ENCODE results near the gene C15orf39. TPM values are rescaled to one million over a fixed set of nuclear protein-coding genes. Genes with fewer than 3 reads are reported as not detected.

C15orf39 gene
- total RNA-seq, 1 donor from 2014 or later, result 132 TPM

DNA sequence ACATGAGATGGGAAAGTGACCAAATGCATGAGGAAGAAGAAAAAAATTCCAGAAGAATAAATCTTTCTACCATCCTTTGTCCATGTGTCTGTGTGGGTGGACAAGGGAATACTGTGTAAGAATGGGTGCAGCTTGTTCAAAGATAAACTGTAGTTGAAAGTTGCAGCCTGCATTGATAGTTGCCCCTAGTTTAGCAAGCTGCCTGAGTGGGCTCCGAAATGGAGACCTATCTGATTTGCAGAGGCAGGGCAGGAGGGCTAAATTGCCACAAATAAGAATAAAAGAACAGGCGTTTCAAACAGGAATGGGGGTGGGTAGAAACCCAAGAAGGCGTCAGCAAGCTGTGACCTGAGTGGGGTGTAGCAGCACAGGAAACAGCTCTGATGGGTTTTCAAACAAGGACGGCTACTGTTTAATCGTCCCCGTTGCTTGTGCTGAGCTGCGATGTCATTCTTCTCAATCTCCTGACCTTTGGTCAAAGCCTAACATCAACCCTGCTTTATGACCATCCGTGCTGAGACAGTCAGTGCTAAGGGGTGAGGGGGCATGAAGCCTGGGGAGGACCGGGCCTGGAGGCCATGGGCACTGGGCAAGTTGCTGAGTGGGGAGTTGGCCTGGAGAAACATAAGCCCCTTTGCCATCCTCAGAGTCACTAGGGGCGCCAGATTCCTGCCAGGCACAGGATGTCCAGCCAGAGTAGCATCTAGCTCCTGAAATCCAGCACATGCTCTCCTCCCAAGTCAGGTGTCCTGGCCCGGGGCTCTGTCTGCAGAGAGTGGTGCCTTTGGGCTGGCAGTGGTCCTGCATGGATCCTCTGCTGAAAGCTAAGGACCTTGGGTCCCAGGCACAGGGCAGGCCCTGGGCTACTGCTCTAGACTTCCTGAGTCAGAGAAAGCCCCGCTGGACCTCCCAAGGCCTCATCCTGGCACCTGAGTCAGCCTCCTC lies 19.2 kb upstream of the C15orf39 start:
- peaks cover 9% of the 10 kb centered on the region for H3K27me3 Mint-ChIP-seq (ENCODE audit: unreplicated experiment)
- no peak for TF ChIP-seq CTCF (IDR thresholded peaks at IDR 0.05; ENCODE audit: unreplicated experiment)
- DNase-seq (ENCODE audit: low spot score), result no peak
- no peak overlapping the region for H3K27ac Mint-ChIP-seq (ENCODE audit: unreplicated experiment)
- no peaks in the 10 kb centered on the region for H3K36me3 Mint-ChIP-seq (ENCODE audit: low read depth, unreplicated experiment)
- H3K4me1 Mint-ChIP-seq (ENCODE audit: unreplicated experiment), result peaks cover 17% of the 10 kb centered on the region
- H3K4me3 Mint-ChIP-seq (ENCODE audit: unreplicated experiment), result no peak overlapping the region
- H3K9me3 Mint-ChIP-seq (ENCODE audit: unreplicated experiment), result no peaks in the 10 kb centered on the region

GRCh38 chr15:75185271-75186029 lies 16.2 kb upstream of the C15orf39 start:
- Mint-ChIP-seq H3K27ac (ENCODE audit: unreplicated experiment) (no peak overlapping the region), H3K27me3 (ENCODE audit: unreplicated experiment) (peaks cover 12% of the 10 kb centered on the region), H3K4me3 (ENCODE audit: unreplicated experiment) (no peak overlapping the region)

DNA sequence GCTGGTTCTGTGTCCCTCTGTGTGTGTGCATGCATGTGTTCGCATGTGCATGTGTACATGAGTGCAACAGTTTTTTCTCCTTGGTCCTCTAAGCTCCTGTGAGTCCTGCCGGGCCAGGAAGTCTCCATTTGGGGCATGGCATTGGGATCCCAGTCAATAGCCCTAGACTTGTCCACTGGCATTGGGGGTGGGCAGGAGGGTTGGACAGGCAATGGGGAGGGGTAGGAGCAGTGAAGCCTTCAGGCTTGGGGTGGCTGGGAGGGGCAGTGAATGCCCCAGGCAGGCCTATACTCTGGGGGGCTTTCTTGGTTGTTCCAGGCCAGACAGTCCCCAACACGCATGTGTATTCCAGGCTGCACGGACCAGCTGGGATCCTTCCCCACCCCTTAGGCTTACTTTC lies 15.6 kb upstream of the C15orf39 start:
- TF ChIP-seq CTCF (IDR thresholded peaks at IDR 0.05; ENCODE audit: unreplicated experiment), result no peak
- peaks cover 8% of the 10 kb centered on the region for H3K4me1 Mint-ChIP-seq (ENCODE audit: unreplicated experiment)
- no peak for DNase-seq (ENCODE audit: low spot score)
- H3K27me3 Mint-ChIP-seq (ENCODE audit: unreplicated experiment), result peaks cover 12% of the 10 kb centered on the region
- H3K4me3 Mint-ChIP-seq (ENCODE audit: unreplicated experiment), result no peak overlapping the region
- no peak overlapping the region for H3K27ac Mint-ChIP-seq (ENCODE audit: unreplicated experiment)
- H3K9me3 Mint-ChIP-seq (ENCODE audit: unreplicated experiment), result peaks cover 8% of the 10 kb centered on the region
- peaks cover 7% of the 10 kb centered on the region for H3K36me3 Mint-ChIP-seq (ENCODE audit: low read depth, unreplicated experiment)

More at GRCh38 chr15:75185271-75186029, 16.2 kb upstream of the C15orf39 start:
- Mint-ChIP-seq H3K9me3 (ENCODE audit: unreplicated experiment) (peaks cover 6% of the 10 kb centered on the region), H3K36me3 (ENCODE audit: low read depth, unreplicated experiment) (peaks cover 7% of the 10 kb centered on the region), H3K4me1 (ENCODE audit: unreplicated experiment) (peaks cover 8% of the 10 kb centered on the region)
- no peak for TF ChIP-seq CTCF (IDR thresholded peaks at IDR 0.05; ENCODE audit: unreplicated experiment)
- DNase-seq (ENCODE audit: low spot score), result no peak

DNA sequence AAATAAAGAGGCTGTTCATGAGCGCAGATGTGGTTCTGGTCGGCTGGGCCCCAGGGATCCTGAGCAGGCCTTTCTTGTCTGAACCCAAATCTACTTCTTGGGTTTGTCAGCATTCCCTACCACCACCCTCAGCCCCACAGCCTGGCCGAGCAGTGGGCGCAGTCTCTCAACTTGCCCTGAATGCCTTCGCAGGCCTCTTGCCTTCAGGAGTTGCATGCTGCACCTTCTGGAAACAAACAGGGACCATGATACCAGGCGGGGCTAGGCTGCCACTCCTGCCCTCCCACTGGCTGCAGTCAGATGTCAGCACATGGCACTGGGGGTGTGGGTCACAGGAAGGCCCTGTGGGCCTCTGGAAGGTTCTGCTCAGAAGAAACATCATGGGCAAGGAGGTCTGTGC lies 13.2 kb upstream of the C15orf39 start:
- no peak overlapping the region for H3K27ac Mint-ChIP-seq (ENCODE audit: unreplicated experiment)
- no peak for DNase-seq (ENCODE audit: low spot score)
- TF ChIP-seq CTCF (IDR thresholded peaks at IDR 0.05; ENCODE audit: unreplicated experiment), result no peak
- H3K9me3 Mint-ChIP-seq (ENCODE audit: unreplicated experiment), result peaks cover 11% of the 10 kb centered on the region
- H3K4me1 Mint-ChIP-seq (ENCODE audit: unreplicated experiment), result peaks cover 3% of the 10 kb centered on the region
- peaks cover 12% of the 10 kb centered on the region for H3K27me3 Mint-ChIP-seq (ENCODE audit: unreplicated experiment)
- no peak overlapping the region for H3K4me3 Mint-ChIP-seq (ENCODE audit: unreplicated experiment)
- H3K36me3 Mint-ChIP-seq (ENCODE audit: low read depth, unreplicated experiment), result peaks cover 17% of the 10 kb centered on the region
